HG02571 (cell line): Measurements from ENCODE around the gene SHISA7.

Source experiments
- ATAC-seq: cut with Tn5 transposase; IDR thresholded peaks from one replicate; pipeline ENCODE4 v1.9.1; 2021; ENCODE audit warnings: mild to moderate bottlenecking, moderate library complexity; ENCODE audit not compliant: unreplicated experiment

The SHISA7 gene

GRCh38 chr19:55391191-55391670 lies 51.9 kb downstream of the SHISA7 start:
- no peak for ATAC-seq

- no peak for ATAC-seq
Measured at GRCh38 chr19:55390461-55390880, 52.6 kb downstream of the SHISA7 start.

- ATAC-seq = no peak
Measured at GRCh38 chr19:55389386-55390317, 53.4 kb downstream of the SHISA7 start.

GRCh38 chr19:55387736-55388497 lies 55.2 kb downstream of the SHISA7 start:
- ATAC-seq = no peak

DNA sequence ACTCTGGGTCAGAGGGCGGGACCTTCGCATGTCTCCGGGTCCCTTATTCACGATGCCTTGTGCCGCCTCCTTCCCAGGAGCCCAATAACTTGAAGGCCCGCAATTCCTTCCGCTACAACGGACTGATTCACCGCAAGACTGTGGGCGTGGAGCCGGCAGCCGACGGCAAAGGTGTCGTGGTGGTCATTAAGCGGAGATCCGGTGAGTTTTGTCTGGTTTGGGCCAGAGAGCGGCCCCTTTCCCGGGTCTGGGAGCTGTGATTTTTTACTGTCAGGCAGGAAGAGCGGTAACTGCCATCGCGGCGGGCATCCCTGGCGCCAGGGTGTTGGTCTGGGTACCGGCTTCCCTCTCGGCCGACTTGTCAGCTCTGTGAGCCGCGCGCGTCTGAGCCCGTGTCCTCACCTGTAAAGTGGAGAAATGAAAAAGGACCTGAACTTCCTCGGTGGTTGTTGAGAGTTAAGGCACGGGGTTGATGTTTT lies 56.6 kb downstream of the SHISA7 start:
- ATAC-seq = no peak

- peak; percentile 67 for ATAC-seq
Measured at GRCh38 chr19:55385724-55386492, 57.2 kb downstream of the SHISA7 start, which contains the start of gene RPL28. Gene RPL28, plus strand, starts transcription at chr19:55385932. Its CDS starts 426 bp downstream, at chr19:55386358.

GRCh38 chr19:55384920-55385723 lies 58.0 kb downstream of the SHISA7 start:
- ATAC-seq = peak; percentile 42

DNA sequence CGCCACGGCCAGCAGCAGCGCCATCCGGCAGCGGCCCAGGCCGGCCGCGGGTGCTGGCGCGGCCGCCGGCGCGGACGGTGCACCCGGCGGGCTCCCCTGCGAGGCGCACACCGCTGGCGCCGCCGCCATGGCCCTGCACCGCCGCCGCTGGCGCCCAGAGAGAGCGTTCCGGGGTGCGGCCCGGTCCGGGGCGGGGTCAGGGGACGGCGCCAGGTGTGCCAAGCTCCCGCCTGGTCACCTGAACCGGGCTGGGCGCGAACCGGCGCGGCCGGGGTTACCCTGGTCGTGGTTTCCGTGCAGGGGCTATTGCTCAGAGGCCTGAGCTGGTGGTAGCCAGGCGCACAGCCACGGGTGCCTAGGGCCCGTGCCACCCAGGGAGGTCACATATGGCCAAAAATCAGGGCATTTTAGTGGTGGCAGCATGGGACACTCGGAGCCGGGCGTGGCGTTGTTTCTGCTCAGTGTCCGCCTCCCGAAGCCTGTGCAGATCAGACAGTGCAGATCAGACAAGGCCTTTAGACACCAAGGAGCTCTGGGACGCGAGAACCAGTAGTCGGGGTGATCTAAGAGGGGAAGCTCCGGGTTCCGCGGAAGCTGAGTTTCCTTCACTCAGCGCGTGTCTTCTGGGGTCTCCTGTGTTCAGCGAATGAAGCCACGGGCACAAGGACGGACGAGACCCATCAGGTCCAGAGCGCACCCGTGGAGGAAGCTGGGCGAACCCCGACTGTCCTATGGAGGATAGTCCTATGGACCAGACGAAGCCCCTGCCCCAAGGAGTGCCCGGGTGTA lies 58.8 kb downstream of the SHISA7 start, which contains the start of gene TMEM238:
TSS of gene TMEM238 (minus strand) at position 162 of the 789 bp plus-strand sequence. CDS start at position 129, 33 bp downstream.
- no peak for ATAC-seq

DNA sequence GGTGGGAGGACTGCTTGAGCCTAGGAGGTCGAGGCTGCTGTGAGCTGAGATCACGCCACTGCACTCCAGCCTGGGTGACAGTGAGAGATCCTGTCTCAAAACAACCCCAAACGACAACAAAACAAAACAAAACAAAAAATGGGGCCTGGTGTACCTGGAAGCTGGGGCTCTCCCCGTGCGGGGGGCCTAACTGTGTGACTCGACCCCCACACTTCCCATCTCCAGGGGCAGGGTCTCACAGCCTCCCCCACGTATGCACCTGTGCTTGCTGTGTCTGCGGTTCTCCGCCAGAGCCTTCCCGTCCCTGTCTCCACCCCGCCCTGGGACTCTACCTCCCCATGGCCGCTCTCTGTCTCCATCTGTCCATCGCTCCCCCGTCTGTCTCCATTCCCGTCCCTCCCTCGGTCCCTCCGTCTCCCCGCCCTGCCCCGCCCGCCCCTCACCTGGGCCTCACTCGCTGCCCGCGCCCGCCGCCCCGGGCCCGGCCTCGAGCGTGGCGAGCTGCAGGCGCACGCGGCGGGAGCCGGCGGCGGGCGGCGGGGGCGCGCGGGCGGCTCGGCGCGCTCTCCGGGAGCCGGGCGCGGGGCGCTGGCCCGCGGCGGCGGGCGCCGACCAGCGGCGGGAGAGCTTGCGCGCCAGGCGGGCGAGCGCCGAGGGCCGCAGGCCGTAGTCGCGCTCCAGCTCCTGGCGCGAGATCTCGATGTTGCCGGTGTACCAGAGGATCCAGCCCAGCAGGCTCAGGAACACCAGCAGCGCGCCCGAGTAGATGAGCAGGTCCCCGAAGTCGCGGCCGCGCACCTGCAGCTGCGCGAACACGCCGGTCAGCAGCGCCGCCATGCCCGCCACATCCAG lies 59.6 kb downstream of the SHISA7 start:
- no peak for ATAC-seq

GRCh38 chr19:55382522-55383054 lies 60.5 kb downstream of the SHISA7 start:
- no peak for ATAC-seq

GRCh38 chr19:55382013-55382412 lies 61.1 kb downstream of the SHISA7 start:
- ATAC-seq = no peak

GRCh38 chr19:55379174-55379573 lies 63.9 kb downstream of the SHISA7 start:
- ATAC-seq = no peak
